SK-N-MC (cell line): ENCODE data around the gene MYL3.

Experiments used
- EZH2 ChIP-seq: fragments of 200-600 bp; sonication (generic); IDR thresholded peaks from one replicate; pipeline ENCODE4 v1.6.1; 2017; ENCODE audit warnings: antibody characterized with exemption
- POLR2AphosphoS5 ChIP-seq: IDR thresholded peaks from 2 replicates; pipeline ENCODE4 v1.6.1; 2012; ENCODE audit warnings: mild to moderate bottlenecking, low read depth, low read length, borderline replicate concordance

DNA sequence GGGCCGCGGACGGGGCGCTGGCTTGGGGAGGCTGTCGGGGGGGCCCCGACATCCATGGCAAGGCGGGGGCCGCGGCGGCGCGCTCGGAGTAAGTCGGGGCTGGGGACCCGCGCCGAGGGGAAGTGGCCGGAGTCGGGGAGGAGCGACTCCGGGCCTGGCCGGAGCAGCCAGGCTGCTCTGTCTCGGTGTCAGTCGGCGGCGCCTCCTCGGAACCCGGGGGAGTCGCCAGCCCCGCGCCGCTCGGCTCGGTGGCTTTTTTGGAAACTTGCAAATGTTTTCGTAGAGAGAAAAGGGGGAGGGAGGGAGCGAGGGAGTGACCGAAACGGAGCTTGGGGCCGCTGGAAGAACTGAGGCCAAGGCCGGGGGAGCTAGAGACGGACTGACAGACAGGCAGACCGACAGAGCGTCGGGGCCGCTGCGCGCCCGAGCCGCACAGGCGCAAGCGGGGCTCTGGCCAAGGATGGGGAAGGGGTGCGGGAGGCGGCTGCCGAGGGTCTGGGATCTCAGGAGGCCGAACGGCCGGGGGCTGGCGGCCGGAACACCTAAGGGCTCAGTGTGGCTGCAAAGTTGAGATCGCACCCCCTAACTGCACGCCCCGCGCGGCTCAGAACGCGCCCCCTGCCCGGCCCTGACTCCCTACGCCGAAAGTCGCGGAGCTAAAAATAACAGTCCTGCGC is 19.3 kb upstream of the MYL3 start:
- TF ChIP-seq POLR2AphosphoS5 (no peak), EZH2 (no peak)
